Ramos (cell line): Measurements from ENCODE around the gene MTMR4.
"Not testable (repeated sequence)": the region's sequence is repeated elsewhere in the genome, so short reads cannot be mapped to it uniquely, and the experiment has no call there.

Source experiments
- in situ Hi-C: fragments of 300-500 bp; cut with MboI; formaldehyde crosslinking; loops from one replicate; pipeline ENCODE4 v1.14.3; 2022; ENCODE audit warnings: low sequenced_read_pairs; ENCODE audit not compliant: unreplicated experiment

MTMR4 gene

DNA sequence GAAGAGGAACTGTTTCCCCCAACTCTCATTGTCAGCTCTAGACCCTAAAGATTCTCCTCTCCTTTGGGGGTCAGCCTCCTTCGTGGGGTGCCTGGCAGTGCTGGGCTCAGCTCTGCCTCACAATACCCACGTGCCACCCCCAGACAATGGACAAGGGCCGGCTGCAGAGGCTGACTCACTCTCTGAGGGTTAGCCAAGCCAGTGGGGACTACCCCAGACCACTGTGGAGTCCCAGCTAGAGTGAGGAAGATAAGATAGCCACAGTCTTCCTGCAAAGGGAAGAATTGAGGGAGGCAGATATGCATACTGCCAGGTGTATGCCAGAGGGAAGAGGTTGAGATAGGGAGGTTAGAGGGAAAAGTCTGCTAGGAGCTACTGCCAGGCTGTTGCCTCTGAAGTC lies 13.5 kb upstream of the MTMR4 start:
- in situ Hi-C loops: no loop called here

DNA sequence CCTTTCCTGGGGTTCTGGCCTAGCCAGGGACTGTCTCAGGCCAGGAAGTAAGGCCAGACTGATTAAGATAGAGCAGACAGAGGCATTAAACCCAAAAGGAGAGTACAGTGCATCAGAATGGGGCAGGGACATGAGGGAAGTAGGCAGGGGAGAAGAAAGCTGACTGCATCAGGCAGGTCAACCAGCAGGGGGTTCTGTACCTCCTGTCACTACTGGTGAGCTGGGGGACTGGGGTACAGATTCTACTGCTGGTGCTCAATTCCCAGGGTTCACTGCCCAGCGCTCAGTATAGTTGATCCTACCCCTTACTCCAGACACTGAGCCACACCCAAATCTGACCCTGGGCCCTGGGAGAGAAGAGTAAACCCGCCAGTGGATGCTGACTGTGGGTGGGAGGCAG lies 12.9 kb upstream of the MTMR4 start:
- in situ Hi-C loops: no loop called here

DNA sequence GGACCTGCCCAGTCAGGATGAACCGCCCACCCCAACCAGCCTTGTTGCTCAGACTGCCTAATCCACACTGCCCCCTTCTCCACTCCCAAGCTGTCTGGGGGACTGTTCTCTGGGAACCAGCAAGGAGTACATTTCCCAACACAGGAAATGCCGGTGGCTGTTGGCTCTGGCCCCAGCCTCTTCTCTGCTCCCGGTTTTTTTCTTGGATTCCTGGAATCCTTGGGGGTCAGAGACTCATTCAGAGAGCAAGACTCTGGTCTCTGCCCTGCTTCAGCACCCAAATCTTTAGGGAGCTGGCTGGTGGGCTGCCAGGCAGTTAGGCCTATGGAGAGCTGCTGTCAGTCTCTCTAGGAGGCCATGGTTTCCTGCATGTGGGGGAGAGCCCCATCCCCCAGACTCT lies 10.8 kb upstream of the MTMR4 start:
- in situ Hi-C loops: no loop called here

DNA sequence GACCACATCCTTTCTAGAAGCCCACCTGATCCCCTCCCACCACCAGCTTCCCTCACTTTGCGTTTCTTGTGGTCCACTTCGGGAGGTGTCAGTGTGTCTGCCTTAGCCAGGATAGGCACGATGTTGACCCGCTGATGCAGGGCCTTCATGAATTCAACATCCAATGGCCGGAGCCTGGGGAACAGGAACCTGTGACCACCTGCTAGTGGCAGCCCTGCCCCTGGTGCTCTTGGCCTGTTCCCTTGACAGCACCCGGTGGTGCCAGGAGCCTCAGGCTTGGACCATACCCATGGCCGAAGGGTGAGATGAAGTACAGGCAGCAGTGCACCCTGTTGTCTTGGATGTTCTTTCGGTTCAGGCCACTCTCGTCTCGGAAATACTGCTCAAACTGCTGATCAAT lies 7.2 kb upstream of the MTMR4 start:
- in situ Hi-C loops: no loop called here

DNA sequence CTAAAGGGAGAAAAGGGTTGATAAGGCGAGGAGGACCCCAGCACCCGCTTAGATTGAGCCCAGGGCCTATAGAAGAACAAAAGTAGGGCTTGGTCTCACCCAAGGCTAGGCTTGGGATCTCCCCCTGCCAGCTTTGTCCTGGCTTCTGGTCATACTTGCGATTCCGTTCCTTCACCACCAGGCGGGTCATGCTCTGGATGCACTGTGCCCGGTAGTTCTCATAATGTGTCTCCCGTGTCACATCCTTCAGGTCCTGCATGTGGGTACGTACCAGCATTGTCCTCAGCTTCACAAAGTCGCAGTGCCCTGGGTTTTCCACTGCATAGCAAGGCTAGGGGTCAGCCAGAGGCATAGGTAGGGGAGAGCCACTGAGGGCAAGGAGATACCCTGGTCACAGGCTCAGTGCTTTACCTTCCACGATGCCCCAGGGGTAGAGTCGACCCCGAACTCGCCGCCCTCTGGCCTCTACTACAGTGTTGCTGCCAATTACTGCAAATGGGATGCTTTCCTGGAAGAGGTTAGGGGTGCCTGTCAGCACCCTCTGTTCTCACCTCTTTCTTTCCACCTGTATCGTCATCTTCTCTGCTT lies 6.5 kb upstream of the MTMR4 start:
- in situ Hi-C loops: no loop called here

DNA sequence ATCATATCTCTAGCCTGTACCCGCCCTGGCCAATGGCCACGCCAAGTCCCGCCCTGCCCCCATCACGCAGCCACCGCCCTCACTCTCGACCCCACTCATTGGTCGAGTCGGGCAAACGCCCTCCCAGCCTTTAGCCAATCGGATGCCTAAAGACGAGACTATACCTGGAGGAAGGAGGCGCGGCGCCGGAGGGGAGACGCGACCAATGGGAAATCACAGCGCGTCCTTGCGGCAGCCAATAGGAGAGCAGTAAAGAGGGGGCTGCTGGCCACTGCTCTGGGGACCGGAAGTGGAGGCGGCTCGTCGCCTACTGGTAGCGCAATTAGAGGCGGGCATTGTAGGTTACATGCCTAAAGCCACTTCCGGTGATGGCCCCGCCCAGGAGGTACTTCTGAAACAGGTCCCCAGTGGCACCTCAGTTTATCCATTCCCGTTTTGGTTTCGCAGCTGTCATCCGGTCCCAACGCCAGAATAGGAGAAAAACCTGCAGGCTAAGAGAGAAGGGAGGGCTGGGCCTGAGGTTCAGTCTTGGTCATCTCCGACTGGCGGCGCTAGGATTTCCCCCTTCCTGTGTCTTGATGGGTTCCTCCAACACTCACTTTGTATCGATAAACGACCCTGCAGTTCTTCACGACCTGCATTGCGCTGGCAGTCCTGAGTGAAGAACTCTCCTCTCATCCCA lies 3.6 kb upstream of the MTMR4 start:
- in situ Hi-C loops: no loop called here

DNA sequence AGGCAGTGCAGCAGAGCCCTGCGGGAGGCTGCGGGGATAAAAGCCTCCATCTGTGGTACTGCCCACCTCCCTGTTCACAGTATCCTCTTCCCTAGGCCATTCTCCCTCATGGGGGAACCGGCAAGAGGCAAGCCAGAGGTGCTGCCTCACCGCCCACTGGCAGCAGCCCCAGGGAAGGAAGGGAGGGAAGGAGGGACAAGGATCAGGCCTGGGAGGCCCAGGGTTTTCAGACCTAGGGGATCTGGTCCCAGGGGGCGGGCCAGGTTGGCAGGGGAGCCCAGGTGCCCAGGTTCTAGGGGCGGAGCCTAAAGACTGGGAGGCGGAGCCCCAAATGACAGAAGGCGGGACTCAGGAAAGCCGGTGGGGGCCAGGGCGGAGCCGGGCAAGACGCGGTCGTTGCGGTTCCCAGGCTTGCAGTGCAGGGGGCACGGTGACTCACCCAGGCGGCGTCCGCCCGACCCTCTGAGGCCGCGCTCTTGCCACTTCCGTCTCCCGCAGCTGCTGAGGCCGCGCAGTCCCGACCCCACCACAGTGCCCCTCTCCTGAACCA lies 3.0 kb upstream of the MTMR4 start:
- in situ Hi-C loops: no loop called here

DNA sequence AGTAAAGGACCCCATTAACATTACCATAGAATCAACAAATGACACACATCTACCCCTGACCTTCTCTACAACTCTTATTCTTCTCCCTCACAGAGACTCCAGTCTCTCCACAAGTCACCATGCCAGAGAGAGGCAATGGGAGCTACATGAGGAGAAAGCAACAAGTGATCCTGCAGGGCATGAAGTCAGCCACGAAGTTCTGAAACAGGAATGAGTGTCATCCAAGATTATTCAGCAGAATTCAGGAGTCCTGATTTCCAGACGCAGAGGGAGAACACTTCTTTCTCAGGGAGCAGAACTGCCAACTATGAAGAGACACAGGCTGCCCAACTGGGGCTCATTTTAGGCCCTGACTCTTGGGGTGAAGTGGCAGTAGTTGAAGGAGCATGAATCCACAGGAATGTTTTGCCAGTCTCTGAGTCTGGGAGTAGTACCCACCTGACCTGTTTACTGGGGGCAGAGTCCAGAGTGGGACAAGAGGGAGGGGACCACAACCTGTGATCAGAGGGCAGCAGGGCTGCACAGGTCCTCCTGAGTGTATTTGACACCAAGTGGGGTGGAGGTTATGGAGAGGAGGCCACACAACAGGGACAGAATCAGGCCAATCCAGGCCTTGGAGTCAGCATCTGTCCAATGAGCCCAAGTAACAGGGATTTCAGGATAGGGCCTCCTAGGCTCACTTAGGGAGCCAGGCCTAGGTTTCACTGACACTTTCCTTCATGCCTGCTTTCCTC lies 2.4 kb upstream of the MTMR4 start:
- in situ Hi-C loops: no loop called here

DNA sequence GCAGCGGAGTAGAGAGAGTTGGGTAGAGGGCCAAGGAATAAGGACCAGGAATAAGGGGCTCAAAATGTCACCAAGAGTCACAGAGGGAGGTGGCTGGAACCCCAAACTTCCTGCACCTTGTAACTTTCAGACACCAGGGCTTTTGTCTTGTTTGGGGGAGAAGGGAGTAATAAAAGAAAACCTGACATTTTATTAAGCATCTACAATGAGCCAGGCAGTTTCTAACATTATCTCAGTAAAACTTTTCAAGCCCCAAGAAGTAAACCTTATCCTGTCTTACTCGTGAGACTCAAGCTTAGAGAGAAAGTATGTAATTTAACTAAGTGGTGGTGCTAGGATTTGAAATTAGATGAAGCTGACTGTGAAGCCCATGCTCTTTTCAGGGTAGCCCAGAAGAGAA lies 848 bp upstream of the MTMR4 start:
- in situ Hi-C loops: no loop called here

DNA sequence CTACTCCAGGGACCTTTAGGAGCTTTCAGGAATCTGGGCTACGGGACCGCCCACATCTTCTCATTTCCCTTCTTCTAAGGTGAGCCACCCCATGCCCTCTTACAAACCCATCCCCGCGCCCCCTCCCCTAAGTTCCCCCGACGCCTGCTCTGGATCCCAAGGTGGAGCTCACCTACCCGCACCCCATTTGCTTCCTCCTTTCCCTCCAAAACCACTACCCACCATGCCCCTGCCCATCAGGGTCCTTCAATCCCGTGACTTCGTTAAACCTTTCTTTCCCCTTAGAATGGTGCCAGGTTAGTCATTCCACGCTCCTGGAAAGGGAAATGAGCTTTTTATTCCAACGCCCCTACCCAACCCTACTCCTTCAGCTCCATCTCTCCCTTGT lies 326 bp upstream of the MTMR4 start:
- in situ Hi-C loops: no loop called here

DNA sequence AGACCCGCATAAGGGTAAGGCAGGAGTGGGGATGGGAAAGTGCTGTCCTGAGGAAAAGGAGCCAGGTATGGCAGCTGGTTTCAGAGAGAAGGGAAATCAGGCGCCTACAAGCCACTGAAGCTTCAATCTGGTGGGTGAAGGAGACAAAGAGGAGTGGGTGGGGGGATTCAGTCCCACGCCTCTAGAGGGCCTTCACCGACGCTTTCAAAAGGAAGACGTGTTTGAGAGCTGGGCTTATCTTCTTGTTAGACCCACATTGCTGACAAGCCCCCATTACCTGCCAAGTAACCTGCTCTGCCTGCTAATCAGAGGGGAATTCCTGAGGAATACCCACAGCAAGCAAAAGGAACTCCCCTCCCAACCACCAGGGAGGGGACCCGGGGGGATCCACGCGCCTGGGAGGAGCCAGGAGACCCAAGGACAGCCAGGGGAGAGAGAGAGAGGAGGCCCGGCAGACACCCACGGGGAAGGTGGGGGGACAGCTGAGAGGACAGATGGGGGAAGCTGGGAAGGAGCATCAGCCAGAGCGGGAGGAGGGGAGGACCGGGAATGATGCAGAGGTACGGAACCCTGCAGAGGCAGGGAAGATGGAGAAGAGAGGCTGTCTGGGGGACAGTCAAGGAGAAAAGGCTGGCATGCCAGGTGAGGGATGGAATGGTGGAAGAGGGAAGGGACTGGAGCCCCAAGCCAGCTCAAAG lies 1.0 kb downstream of the MTMR4 start:
- in situ Hi-C loops: no loop called here

DNA sequence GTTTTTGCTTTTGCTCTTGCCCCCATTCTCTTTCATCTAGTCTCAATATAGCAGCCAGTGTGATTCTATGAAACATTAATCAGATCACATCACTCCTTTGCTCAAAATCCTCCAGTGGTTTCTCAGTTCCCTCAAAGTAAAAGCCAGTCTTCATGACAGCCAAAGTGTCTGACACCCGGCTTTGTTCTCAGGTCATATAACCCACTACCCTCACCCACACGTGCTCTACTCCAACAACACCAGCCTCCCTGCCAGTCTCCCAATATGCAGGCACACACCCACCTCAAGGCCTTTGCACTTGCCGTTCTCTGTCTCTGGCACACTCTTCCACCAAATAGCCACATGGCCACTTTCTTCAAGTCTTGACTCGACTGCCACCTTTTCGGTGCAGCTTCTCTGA lies 4.4 kb downstream of the MTMR4 start:
- in situ Hi-C loops: no loop called here

DNA sequence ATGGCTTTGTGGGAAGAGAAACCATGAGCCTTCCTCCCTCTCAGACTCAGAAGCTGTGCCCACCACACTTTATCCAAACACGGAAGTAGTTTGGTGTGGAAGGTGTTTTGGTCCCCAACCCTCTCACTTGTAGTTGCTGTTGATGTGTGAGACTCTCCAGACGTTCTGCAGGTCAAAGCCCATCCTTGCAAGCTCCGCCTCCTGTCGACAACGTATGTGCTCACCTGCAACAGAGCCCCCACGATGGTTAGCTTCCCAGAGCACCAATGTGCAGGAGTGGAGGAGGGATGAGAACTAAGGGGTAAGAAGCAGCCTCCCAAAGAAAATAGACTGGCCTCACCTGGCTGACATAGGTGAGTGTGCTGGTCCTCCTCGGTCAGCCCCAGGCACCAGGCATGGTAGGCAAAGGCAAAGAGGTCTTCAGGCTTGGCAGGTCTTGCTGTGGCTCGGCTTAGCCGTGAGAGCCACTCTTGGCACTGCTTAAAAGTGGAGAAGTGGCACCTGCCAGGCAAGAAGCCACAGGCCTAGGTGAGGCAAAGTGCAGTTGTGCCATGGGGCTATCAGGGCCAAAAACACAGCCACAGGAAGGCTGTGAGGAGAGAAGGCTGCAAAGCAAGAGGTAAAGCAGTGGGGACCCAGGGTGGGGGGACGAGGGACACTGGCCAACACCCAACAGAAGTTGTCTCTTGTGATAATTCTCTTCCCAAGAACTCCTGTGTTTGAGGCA lies 5.9 kb downstream of the MTMR4 start:
- in situ Hi-C loops: no loop called here

DNA sequence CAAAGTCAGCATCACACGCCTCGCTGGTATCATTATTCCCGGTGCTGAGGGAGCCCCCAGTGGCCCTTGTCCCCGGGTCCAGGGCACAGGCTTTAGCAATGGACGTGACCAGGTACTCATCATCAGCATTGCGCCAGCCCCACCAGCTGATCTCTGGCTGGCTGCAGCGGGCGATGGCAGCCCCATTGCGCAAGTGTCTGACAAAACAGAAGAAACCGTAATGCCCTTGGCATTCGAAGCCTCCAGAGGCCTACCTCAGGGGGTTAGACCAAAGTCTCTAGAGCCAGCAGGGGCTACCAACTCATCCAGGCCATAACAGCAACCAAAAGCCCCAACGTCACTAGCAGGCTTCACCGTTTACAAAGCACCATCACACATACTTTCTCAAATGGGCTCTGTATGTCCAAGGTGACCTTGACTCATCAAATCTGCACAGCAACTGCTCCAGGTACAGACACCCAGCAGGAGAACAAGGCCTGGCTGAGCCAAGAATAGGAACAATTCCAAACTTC lies 7.3 kb downstream of the MTMR4 start:
- in situ Hi-C loops: no loop called here

DNA sequence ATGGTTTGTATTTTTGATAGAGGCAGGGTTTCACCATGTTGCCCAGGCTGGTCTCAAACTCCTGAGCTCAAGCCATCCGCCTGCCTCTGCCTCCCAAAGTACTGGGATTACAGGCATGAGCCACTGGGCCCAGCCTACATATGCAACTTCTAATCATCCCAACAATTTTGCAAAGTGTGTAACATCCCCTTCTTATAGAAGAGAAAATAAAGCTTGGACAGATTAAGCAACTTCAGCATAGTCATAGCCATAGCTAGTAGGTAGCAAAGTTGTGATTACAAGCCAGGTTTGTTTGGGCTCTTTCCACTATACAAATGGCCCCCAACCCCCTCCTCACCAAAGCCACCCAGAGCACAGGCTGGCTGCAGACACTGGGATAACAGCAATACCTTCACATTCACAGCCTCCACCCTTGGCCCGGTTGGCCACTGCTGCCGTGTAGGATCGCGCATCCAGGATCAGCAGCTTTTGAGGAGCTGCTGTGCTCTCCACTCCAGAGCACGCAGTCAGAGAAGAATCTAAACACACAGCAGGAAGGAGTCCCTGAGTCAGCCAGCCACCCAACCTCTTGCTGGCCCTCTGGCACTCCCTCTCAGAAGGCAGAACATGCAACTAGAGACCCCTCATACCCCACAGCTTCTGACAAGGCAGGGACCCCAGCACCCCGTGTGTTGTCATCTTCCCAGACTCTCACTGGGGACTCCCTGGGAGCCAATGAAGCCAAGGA lies 7.9 kb downstream of the MTMR4 start:
- in situ Hi-C loops: no loop called here

DNA sequence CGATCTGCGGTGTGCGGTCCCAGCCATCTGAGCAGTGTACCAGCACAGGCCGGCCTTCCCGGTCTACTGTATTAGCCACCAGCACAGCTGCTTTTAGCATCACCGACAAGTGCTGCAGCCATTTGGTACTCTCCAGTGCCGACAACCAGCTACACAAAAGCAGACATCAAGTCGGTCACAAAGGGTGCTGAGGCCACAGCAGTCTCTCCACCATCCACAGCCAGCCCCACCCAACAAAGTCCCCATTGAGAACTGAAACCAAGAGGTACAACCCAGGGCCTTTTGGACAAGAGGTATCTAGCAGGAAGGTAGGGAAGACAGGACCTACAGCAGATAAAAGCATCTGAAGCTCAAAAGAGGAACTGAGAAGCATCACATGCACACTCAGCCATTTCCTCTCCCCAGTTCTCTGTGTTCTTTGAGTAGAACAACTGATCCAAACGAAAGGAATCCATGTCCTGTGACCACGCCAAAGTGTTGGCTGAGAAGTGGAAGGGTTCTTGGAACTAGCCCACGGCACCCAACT lies 9.5 kb downstream of the MTMR4 start:
- in situ Hi-C loops: no loop called here

DNA sequence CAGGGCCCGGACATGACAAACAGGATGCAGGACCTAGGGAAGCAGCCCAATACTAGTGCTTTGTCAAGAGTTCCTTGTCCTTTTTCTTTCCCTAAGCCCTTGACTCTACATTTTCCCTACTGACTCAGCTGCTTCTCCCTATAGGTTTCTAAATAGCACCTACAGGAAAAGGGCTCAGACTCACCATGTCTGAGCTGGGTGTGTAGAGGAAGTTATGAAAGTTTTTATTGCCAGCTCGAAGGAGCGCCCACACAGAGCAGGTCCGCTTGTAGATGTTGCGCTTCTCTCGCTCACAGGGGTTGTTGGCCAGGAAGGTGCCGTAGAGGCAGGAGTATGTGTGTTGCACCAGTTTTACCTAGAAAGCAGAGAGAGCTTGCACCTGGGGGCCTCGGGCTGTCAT lies 10.6 kb downstream of the MTMR4 start:
- in situ Hi-C loops: no loop called here

DNA sequence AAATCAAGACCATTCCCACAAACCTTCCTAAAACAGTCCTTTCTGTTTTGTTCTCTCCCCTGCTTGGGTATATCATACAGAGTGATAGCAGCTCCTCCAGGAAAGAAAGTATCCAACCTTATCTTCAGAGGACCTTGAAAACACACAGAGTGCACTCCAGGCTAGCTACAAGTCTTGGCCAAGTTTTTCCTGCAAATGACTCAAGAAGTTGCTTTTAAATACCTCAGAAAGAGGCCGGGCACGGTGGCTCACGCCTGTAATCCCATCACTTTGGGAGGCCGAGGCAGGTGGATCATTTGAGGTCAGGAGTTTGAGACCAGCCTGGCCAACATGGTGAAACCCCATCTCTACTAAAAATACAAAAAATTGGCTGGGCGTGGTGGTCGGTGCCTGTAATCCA lies 11.3 kb downstream of the MTMR4 start:
- in situ Hi-C loops: not testable (repeated sequence)

DNA sequence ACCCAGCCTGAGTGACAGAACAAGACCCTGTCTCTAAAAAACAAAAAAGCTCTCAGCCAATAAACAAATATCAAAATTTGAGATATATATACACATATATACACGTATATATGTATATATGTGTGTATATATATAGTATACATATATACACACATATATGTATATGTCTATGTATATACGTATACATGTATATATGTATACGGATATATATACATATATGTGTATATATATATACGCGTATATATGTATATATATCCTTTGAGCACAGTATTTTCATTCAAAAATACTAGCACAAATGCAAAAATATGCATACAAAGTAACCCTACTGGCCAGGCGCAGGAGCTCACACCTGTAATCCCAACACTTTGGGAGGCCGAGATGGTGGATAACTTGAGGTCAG lies 13.0 kb downstream of the MTMR4 start:
- in situ Hi-C loops: no loop called here
